ENCODE measurements around the gene UBALD1. TPM values are rescaled to one million over a fixed set of nuclear protein-coding genes. Genes with fewer than 3 reads are reported as not detected.

Gene UBALD1
- total RNA-seq, 1 donor from 2014 or later = 16.9 TPM

GRCh38 chr16:4654964-4655590 is 40.4 kb upstream of the UBALD1 start:
- TF ChIP-seq POLR2A (IDR thresholded peaks at IDR 0.05) (no peak), POLR2AphosphoS5 (IDR thresholded peaks at IDR 0.05; ENCODE audit: insufficient read depth in 1 of 2, low read depth in 1 of 2) (no peak), CTCF (IDR thresholded peaks at IDR 0.05) (no peak)
- Histone ChIP-seq H3K4me1 (peaks cover 10% of the 10 kb centered on the region), H3K36me3 (peaks cover 3 to 52% of the 10 kb centered on the region in 2 donors), H3K27me3 (no peaks in the 10 kb centered on the region), H3K9me3 (no peaks in the 10 kb centered on the region), H3K27ac (no peak overlapping the region), H3K4me3 (no peak overlapping the region)
- intact Hi-C loops (cut with DNase I) = no loop called here
- DNase-seq (ENCODE audit: extremely low spot score in 2 of 2) = no peak

DNA sequence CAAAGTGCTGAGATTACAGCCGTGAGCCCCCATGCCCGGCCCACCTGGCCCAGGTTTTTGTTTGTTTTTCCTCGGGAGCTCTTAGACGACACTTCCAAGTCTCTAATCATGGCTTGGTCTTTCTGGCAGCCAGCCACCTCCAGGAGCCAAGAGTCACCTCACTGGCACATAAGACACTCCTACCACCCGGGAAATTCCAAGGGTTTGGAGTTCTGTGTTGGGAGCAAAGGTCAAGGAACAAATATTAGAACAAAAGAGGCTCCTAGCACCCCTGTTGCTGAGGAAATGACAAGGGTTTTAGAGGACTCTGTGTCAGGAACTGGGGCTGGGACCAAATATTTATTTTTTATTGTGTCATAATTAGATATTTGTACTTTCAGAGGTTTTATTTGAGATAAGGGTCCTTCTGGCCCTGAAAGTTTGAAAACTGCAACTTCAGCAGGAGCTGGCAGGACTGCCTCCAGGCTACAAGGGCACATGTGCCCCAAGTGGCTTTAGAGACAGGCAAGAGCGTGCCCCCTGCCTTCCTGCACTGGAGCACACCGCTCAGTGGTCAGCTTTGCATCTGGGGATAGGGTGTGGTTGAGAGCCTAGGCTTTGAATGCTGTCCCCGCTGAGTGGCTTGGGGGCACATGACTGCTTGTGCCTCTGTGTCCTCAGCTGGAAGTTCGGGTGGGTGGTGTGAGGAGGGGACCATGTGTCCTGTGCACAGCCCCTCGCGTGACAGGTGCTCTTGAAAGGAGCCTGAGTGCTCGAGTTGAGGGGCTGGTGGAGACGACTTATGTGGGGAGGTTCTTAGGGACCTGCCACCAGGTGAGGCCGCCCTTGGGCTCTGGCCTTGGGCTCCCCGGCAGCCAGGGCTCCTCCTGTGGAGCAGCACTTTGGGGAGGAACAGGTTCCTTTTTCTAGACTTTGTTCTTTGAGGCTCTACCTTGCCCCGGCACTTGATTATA is 39.6 kb upstream of the UBALD1 start:
- H3K4me3 ChIP-seq = no peak overlapping the region
- intact Hi-C loops (cut with DNase I) = no loop called here
- no peaks in the 10 kb centered on the region for H3K27me3 ChIP-seq
- H3K27ac ChIP-seq = no peak overlapping the region
- H3K36me3 ChIP-seq = peaks cover 3 to 52% of the 10 kb centered on the region in 2 donors
- TF ChIP-seq CTCF (IDR thresholded peaks at IDR 0.05) = no peak
- TF ChIP-seq POLR2A (IDR thresholded peaks at IDR 0.05) = no peak
- TF ChIP-seq POLR2AphosphoS5 (IDR thresholded peaks at IDR 0.05; ENCODE audit: insufficient read depth in 1 of 2, low read depth in 1 of 2) = no peak
- no peak for DNase-seq (ENCODE audit: extremely low spot score in 2 of 2)
- peaks cover 2% of the 10 kb centered on the region for H3K4me1 ChIP-seq
- H3K9me3 ChIP-seq = no peaks in the 10 kb centered on the region

GRCh38 chr16:4652561-4652960 is 37.9 kb upstream of the UBALD1 start:
- no peaks in the 10 kb centered on the region for H3K4me1 ChIP-seq
- H3K4me3 ChIP-seq = no peak overlapping the region
- H3K9me3 ChIP-seq = no peaks in the 10 kb centered on the region
- H3K36me3 ChIP-seq = peaks cover 3 to 52% of the 10 kb centered on the region in 2 donors
- H3K27me3 ChIP-seq = no peaks in the 10 kb centered on the region
- H3K27ac ChIP-seq = no peak overlapping the region
- TF ChIP-seq POLR2A (IDR thresholded peaks at IDR 0.05) = no peak
- no peak for TF ChIP-seq CTCF (IDR thresholded peaks at IDR 0.05)
- no peak for TF ChIP-seq POLR2AphosphoS5 (IDR thresholded peaks at IDR 0.05; ENCODE audit: insufficient read depth in 1 of 2, low read depth in 1 of 2)
- intact Hi-C loops (cut with DNase I) = no loop called here
- no peak for DNase-seq (ENCODE audit: extremely low spot score in 2 of 2)

- H3K27me3 ChIP-seq = no peaks in the 10 kb centered on the region
- no peak for TF ChIP-seq POLR2AphosphoS5 (IDR thresholded peaks at IDR 0.05; ENCODE audit: insufficient read depth in 1 of 2, low read depth in 1 of 2)
- no peak for TF ChIP-seq POLR2A (IDR thresholded peaks at IDR 0.05)
- TF ChIP-seq CTCF (IDR thresholded peaks at IDR 0.05) = no peak
- DNase-seq (ENCODE audit: extremely low spot score in 2 of 2) = no peak
- H3K4me3 ChIP-seq = no peak overlapping the region
- no peaks in the 10 kb centered on the region for H3K4me1 ChIP-seq
- H3K36me3 ChIP-seq = peaks cover 3 to 52% of the 10 kb centered on the region in 2 donors
- no peaks in the 10 kb centered on the region for H3K9me3 ChIP-seq
- no peak overlapping the region for H3K27ac ChIP-seq
- intact Hi-C loops (cut with DNase I) = no loop called here
Observed at GRCh38 chr16:4651827-4652226, 37.1 kb upstream of the UBALD1 start.

Measured in vagina (tissue), 2 donors.